Fibroblast of villous mesenchyme (primary cell): ENCODE results near the gene HOPX. TPM values are rescaled to one million over a fixed set of nuclear protein-coding genes. Genes with fewer than 3 reads are reported as not detected.
"Not testable (repeated sequence)": the region's sequence is repeated elsewhere in the genome, so short reads cannot be mapped to it uniquely, and the experiment has no call there.

Source experiments
- DNase-seq: peaks from one replicate; pipeline ENCODE4 v3.0.0-alpha.2; 2010; ENCODE audit warnings: low read depth
- H3K4me3 ChIP-seq: 2 replicates; pipeline ENCODE4 v1.5.1; 2011; ENCODE audit warnings: low read depth, mild to moderate bottlenecking, low read length
- total RNA-seq: library from RNA; depleted of rRNA; stranded (reverse); fragments of >200 nt; gene quantifications from 2 replicates; pipeline ENCODE4 v1.2.3, GENCODE V29; 2012
- TF ChIP-seq, protein P1 (sequence below): IDR thresholded peaks from 2 replicates; pipeline ENCODE4 v1.5.1; 2012; ENCODE audit warnings: low read depth, mild to moderate bottlenecking, low read length; ENCODE audit not compliant: insufficient read depth

The HOPX gene
- total RNA-seq, 1 donor = under 0.01 TPM

DNA sequence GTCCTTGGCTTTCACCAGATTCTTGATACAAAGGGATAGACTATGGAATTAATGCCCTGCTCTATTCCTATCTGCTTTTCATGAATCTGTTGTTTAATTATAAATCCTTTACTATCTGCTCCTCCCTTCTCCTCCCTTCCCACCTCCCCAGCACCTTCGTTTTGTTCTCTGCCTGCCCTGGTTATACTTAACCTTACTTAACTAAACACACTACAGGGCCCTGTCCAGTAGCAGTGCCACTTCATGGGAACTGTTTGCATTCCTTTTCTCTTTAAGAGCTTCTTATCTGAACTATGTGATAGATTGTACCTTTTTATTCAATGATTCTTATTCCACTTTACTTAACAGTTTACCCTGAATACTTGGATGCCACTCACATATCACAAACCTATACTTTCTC lies 830 bp downstream of the HOPX start:
- TF ChIP-seq, protein P1, sequence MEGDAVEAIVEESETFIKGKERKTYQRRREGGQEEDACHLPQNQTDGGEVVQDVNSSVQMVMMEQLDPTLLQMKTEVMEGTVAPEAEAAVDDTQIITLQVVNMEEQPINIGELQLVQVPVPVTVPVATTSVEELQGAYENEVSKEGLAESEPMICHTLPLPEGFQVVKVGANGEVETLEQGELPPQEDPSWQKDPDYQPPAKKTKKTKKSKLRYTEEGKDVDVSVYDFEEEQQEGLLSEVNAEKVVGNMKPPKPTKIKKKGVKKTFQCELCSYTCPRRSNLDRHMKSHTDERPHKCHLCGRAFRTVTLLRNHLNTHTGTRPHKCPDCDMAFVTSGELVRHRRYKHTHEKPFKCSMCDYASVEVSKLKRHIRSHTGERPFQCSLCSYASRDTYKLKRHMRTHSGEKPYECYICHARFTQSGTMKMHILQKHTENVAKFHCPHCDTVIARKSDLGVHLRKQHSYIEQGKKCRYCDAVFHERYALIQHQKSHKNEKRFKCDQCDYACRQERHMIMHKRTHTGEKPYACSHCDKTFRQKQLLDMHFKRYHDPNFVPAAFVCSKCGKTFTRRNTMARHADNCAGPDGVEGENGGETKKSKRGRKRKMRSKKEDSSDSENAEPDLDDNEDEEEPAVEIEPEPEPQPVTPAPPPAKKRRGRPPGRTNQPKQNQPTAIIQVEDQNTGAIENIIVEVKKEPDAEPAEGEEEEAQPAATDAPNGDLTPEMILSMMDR = no peak
- no peak overlapping the region for H3K4me3 ChIP-seq
- DNase-seq = no peak

DNA sequence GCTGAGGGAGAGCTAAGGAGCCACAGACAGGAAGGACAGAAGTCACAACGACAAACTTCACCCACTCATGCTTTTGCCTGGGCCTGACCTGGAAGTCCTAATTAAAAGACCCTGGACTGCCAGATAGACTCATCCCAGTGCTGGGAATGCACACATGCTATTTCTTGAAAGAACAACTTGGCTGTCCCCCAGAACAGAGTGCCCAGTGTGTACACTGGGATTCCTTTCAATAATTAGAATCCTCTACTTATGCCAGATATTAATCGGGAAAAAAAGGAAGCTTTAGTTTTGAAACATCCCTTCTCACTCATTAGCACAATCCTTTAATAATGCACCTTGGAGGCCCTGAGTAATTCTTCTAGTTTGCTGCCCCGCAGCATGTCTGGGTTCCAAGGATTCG lies 3.4 kb downstream of the HOPX start:
- DNase-seq = no peak
- TF ChIP-seq, protein P1 = no peak
- no peak overlapping the region for H3K4me3 ChIP-seq

DNA sequence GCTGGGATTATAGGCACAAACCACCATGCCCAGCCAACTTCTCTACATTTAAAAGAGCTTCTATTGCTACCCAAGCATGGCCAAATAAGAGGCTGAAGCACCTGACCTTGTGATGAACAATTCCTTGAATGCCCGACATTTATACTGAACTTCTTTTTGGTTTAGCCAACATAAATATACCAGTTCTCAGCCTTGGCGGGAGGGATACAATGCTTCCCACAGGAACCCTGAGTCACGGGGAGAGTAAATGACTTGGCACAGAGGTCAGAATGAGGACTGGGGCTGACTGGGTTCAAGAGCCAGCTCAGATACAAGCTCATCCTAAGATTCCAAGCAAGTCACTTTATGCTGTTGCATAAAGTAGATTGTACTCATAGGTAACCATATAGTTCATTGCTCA lies 6.1 kb downstream of the HOPX start:
- TF ChIP-seq, protein P1 = no peak
- DNase-seq = no peak

DNA sequence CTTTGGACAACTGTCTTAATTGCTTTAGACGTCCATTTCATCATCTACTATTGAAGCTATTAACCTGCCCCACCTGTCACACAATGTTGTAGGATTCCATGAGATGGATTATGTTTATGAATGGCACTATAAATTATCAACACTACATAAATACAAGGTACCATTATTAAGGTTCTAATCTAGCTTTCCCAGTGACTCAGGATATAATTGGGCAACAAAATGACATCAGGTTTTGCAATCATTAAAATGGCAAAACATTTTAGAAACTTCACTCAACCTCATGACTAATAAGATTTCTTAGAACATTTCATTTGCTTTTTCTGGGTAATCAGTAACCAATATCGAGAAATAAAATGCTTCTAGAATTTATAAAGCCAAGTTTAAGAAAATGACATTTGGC lies 9.2 kb downstream of the HOPX start:
- TF ChIP-seq, protein P1 = no peak

More for the DNA sequence above, 6.1 kb downstream of the HOPX start:
- H3K4me3 ChIP-seq = no peak overlapping the region

DNA sequence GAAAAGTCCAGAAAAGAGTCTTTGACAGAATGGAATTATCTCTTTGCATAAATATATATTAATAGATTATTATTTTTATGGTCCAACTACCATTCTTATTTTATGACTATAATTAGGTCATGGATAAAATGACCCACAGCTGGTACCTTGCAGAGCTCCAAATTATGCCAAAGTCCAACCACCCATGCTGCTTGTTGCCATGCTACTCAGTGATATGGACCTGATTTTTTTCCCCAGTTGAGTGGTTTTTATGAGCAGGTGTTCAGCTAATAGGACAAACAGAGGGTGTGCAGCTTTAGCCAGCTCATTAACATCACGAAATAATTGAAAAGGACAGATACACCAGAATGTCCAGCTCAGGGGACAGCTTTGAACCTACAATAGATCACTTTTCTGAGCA lies 9.7 kb downstream of the HOPX start:
- no peak overlapping the region for H3K4me3 ChIP-seq
- DNase-seq = no peak
- TF ChIP-seq, protein P1 = no peak

More for the DNA sequence above, 9.2 kb downstream of the HOPX start:
- DNase-seq = peak; percentile 44
- H3K4me3 ChIP-seq = no peak overlapping the region

DNA sequence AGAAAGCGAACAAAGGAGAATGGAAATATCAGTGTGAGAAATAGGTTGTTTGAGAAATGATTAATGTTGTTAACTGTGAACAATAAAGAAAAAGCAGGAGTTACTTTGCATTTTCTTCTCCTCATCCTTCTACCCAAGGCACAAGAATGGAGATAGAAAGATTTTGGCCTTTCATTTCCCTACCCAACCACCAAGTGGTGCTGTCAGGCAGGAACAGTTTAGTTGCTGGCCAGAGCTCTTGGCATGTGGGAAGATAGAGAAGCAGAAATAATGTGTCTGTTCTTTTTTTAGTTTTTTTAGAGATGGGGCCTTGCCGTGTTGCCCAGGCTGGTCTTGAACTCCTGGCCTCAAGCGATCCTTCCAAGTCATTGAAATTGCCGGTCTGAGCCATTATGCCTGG lies 12.8 kb downstream of the HOPX start:
- no peak overlapping the region for H3K4me3 ChIP-seq
- DNase-seq = peak; percentile 58
- TF ChIP-seq, protein P1 = peak; percentile 64

DNA sequence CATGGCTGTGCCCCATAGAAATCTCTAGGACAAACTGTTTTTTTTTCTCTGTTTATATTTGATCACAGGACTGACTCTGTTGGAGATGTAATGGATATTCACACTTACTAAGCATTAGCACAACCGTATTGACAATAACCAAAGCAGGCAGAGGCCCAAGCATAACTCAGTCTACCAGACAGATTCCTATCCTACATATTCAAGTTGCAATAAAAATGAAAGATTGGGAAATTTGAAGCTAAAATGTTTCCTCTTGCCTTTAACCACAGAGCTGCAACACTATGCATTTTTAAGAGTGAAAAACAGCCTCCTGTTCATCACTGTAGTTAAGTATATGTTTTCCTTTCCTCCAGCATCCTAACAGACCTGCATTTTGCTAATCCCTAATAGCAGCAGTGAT lies 13.7 kb downstream of the HOPX start:
- DNase-seq = peak; percentile 42
- H3K4me3 ChIP-seq = not testable (repeated sequence)
